ENCODE measurements around the gene BNIP2. TPM values are rescaled to one million over a fixed set of nuclear protein-coding genes. Genes with fewer than 3 reads are reported as not detected.

BNIP2 gene
- total and polyA plus RNA-seq, 2 experiments from 2014 or later = 81.9 to 123 TPM

- peaks cover 96% of the 10 kb centered on the region for H3K79me2 ChIP-seq (ENCODE audit: insufficient read depth)
- H4K20me1 ChIP-seq (ENCODE audit: insufficient read depth) = peaks cover 14% of the 10 kb centered on the region; the same call in 1 of the 2 replicates
These were observed 8.8 kb downstream of the BNIP2 start for GRCh38 chr15:59680346-59680745.

GRCh38 chr15:59678620-59679019 lies 10.5 kb downstream of the BNIP2 start:
- no peaks in the 10 kb centered on the region for H3K27me3 ChIP-seq (replicated peaks; ENCODE audit: insufficient read depth)
- no peak overlapping the region for H2AFZ ChIP-seq
- no peaks in the 10 kb centered on the region for H3F3A ChIP-seq (ENCODE audit: insufficient read depth)
- DNase-seq = peak; percentile 23
- H3K9ac ChIP-seq = no peak overlapping the region
- no peak overlapping the region for H3K27ac ChIP-seq
- in situ Hi-C loops (cut with MboI) = no loop called here
- H4K20me1 ChIP-seq (ENCODE audit: insufficient read depth) = 0 out of 2 replicates have a peak, but pooled peaks cover 9% of the 10 kb centered on the region
- H3K4me1 ChIP-seq (ENCODE audit: insufficient read depth) = no peaks in the 10 kb centered on the region
- no peaks in the 10 kb centered on the region for H3K9me3 ChIP-seq (ENCODE audit: low read depth)
- H3K36me3 ChIP-seq (ENCODE audit: low read depth) = peaks cover 84% of the 10 kb centered on the region
- no peak overlapping the region for H3K4me2 ChIP-seq (ENCODE audit: unreplicated experiment)
- H3K4me3 ChIP-seq = no peak overlapping the region
- H3K9me2 ChIP-seq (ENCODE audit: insufficient read depth) = no peaks in the 10 kb centered on the region
- TF ChIP-seq EZH2phosphoT487 (IDR thresholded peaks at IDR 0.05; ENCODE audit: insufficient read depth, low read depth) = no peak
- no peak for TF ChIP-seq EZH2 (IDR thresholded peaks at IDR 0.05; ENCODE audit: insufficient read depth, poor library complexity, severe bottlenecking)
- peaks cover 93% of the 10 kb centered on the region for H3K79me2 ChIP-seq (ENCODE audit: insufficient read depth)
- WGBS, 2 experiments (ENCODE audit: low coverage in 1 of 2, low lambda C conversion rate in 2 of 2, missing lambda C conversion rate in 2 of 2) = 84 to 95% methylated on average over 1 of the region's 1 CpG

More at GRCh38 chr15:59680346-59680745, 8.8 kb downstream of the BNIP2 start:
- 97 to 98% methylated on average over 6 of the region's 6 CpGs for WGBS, 2 experiments (ENCODE audit: low coverage in 1 of 2, low lambda C conversion rate in 2 of 2, missing lambda C conversion rate in 2 of 2)
- no peak overlapping the region for H3K9ac ChIP-seq
- H3K4me1 ChIP-seq (ENCODE audit: insufficient read depth) = peaks cover 4% of the 10 kb centered on the region
- no peak overlapping the region for H3K27ac ChIP-seq
- H3K4me3 ChIP-seq = no peak overlapping the region
- no peak overlapping the region for H2AFZ ChIP-seq
- no peaks in the 10 kb centered on the region for H3K27me3 ChIP-seq (replicated peaks; ENCODE audit: insufficient read depth)
- DNase-seq = no peak
- no peaks in the 10 kb centered on the region for H3K9me2 ChIP-seq (ENCODE audit: insufficient read depth)
- H3K4me2 ChIP-seq (ENCODE audit: unreplicated experiment) = no peak overlapping the region
- H3K36me3 ChIP-seq (ENCODE audit: low read depth) = peaks cover 71% of the 10 kb centered on the region
- in situ Hi-C loops (cut with MboI) = no loop called here
- H3K9me3 ChIP-seq (ENCODE audit: low read depth) = no peaks in the 10 kb centered on the region
- no peak for TF ChIP-seq EZH2 (IDR thresholded peaks at IDR 0.05; ENCODE audit: insufficient read depth, poor library complexity, severe bottlenecking)
- no peak for TF ChIP-seq EZH2phosphoT487 (IDR thresholded peaks at IDR 0.05; ENCODE audit: insufficient read depth, low read depth)
- H3F3A ChIP-seq (ENCODE audit: insufficient read depth) = peaks cover 4% of the 10 kb centered on the region; the same call in 1 of the 2 replicates

- Histone ChIP-seq H3K27ac (no peak overlapping the region), H3F3A (ENCODE audit: insufficient read depth) (no peaks in the 10 kb centered on the region), H4K20me1 (ENCODE audit: insufficient read depth) (0 out of 2 replicates have a peak, but pooled peaks cover 6% of the 10 kb centered on the region), H3K36me3 (ENCODE audit: low read depth) (peaks cover 84% of the 10 kb centered on the region), H3K9ac (no peak overlapping the region), H2AFZ (no peak overlapping the region), H3K9me3 (ENCODE audit: low read depth) (no peaks in the 10 kb centered on the region), H3K9me2 (ENCODE audit: insufficient read depth) (no peaks in the 10 kb centered on the region), H3K4me2 (ENCODE audit: unreplicated experiment) (no peak overlapping the region), H3K4me1 (ENCODE audit: insufficient read depth) (no peaks in the 10 kb centered on the region), H3K4me3 (no peak overlapping the region), H3K27me3 (replicated peaks; ENCODE audit: insufficient read depth) (no peaks in the 10 kb centered on the region), H3K79me2 (ENCODE audit: insufficient read depth) (peaks cover 93% of the 10 kb centered on the region)
- 63 to 77% methylated on average over 1 of the region's 1 CpG for whole genome bisulfite sequencing, 2 experiments (ENCODE audit: low coverage in 1 of 2, low lambda C conversion rate in 2 of 2, missing lambda C conversion rate in 2 of 2)
- in situ Hi-C loops (cut with MboI) = no loop called here
- TF ChIP-seq EZH2 (IDR thresholded peaks at IDR 0.05; ENCODE audit: insufficient read depth, poor library complexity, severe bottlenecking) (no peak), EZH2phosphoT487 (IDR thresholded peaks at IDR 0.05; ENCODE audit: insufficient read depth, low read depth) (no peak)
- DNase-seq = no peak
These were observed 10.9 kb downstream of the BNIP2 start for GRCh38 chr15:59678172-59678571.

- H3K27ac ChIP-seq = no peak overlapping the region
- H4K20me1 ChIP-seq (ENCODE audit: insufficient read depth) = no peaks in the 10 kb centered on the region
- no peak overlapping the region for H3K9ac ChIP-seq
- H3K9me3 ChIP-seq (ENCODE audit: low read depth) = no peaks in the 10 kb centered on the region
- WGBS, 2 experiments (ENCODE audit: low coverage in 1 of 2, low lambda C conversion rate in 2 of 2, missing lambda C conversion rate in 2 of 2) = 96 to 98% methylated on average over 23 of the region's 23 CpGs
- in situ Hi-C loops (cut with MboI) = no loop called here
- H3K9me2 ChIP-seq (ENCODE audit: insufficient read depth) = no peaks in the 10 kb centered on the region
- H3F3A ChIP-seq (ENCODE audit: insufficient read depth) = no peaks in the 10 kb centered on the region; the same call in 1 of the 2 replicates
- TF ChIP-seq EZH2 (IDR thresholded peaks at IDR 0.05; ENCODE audit: insufficient read depth, poor library complexity, severe bottlenecking) (no peak), EZH2phosphoT487 (IDR thresholded peaks at IDR 0.05; ENCODE audit: insufficient read depth, low read depth) (no peak)
- peaks cover 87% of the 10 kb centered on the region for H3K36me3 ChIP-seq (ENCODE audit: low read depth)
- H2AFZ ChIP-seq = no peak overlapping the region
- H3K4me1 ChIP-seq (ENCODE audit: insufficient read depth) = no peaks in the 10 kb centered on the region
- H3K27me3 ChIP-seq (replicated peaks; ENCODE audit: insufficient read depth) = no peaks in the 10 kb centered on the region
- H3K4me3 ChIP-seq = no peak overlapping the region
- H3K4me2 ChIP-seq (ENCODE audit: unreplicated experiment) = no peak overlapping the region
- H3K79me2 ChIP-seq (ENCODE audit: insufficient read depth) = peaks cover 93% of the 10 kb centered on the region
- no peak for DNase-seq
These were observed 12.6 kb downstream of the BNIP2 start for GRCh38 chr15:59676565-59676964.

Measured in GM23248 (cell line).